ENCODE data around the gene SLCO2A1.

The SLCO2A1 gene

DNA sequence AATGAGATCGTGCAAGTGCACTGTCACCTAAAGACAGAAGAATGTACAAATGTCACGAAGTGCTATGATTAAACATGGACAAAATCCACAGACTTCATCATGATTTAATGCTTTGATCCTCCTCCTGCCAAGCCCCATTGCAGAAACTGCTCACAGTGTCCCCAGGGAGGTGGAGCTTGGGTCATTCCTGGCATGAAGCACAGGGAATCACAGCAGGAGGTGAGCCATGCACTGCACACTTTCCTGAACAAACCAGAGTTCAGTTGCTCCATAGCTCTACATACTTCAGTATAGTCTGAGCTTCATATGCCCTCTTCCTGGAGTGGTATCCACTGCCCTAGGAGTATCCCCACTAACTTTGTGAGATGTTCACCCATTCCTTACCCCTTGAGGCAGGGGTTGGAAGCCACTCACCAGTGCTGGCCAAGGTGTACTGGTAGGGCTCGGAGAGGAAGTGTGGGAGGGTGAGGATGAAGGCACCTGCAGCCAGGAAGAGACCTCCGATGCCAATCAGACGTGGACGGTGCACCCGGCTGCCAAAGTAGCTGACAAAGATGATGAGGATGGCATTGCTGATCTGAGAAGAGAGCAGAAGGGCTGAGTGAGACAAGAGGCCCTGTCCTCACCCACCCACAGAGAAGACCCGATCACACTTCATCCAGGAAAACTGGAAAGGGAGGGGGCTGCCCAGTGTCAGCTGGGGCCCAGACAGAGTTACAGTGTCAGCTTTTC, 56.3 kb downstream of the SLCO2A1 start:
- Histone ChIP-seq H3K36me3 (ENCODE audit: control insufficient read depth in 2 of 2, insufficient read depth in 1 of 2, low read length in 2 of 2) (peaks cover 0 to 6% of the 10 kb centered on the region in 2 experiments; a peak in 1 of 3 replicates), H3K4me1 (ENCODE audit: control insufficient read depth, insufficient read depth, low read length) (no peaks in the 10 kb centered on the region), H3K4me3 (ENCODE audit: low read depth, low read length) (no peak overlapping the region), H3K27ac (ENCODE audit: extremely low read depth, low read depth, low read length) (no peak overlapping the region), H3K9me3 (ENCODE audit: control insufficient read depth, insufficient read depth, low read depth, low read length) (no peaks in the 10 kb centered on the region)
- TF ChIP-seq, protein P1, sequence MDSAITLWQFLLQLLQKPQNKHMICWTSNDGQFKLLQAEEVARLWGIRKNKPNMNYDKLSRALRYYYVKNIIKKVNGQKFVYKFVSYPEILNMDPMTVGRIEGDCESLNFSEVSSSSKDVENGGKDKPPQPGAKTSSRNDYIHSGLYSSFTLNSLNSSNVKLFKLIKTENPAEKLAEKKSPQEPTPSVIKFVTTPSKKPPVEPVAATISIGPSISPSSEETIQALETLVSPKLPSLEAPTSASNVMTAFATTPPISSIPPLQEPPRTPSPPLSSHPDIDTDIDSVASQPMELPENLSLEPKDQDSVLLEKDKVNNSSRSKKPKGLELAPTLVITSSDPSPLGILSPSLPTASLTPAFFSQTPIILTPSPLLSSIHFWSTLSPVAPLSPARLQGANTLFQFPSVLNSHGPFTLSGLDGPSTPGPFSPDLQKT (IDR thresholded peaks at IDR 0.05; ENCODE audit: borderline replicate concordance, low read depth, low read length) = no peak
- no peak for TF ChIP-seq GLIS1 (tag by site-specific recombination; IDR thresholded peaks at IDR 0.05)
- TF ChIP-seq ZNF266 (tag by site-specific recombination; IDR thresholded peaks at IDR 0.05; ENCODE audit: low read depth) = no peak
- no peak for TF ChIP-seq ZNF658 (tag by site-specific recombination; IDR thresholded peaks at IDR 0.05)
- TF ChIP-seq TRIM28 (IDR thresholded peaks at IDR 0.05; ENCODE audit: borderline replicate concordance, low read length) = no peak
- TF ChIP-seq MYNN (tag by site-specific recombination; IDR thresholded peaks at IDR 0.05; ENCODE audit: borderline replicate concordance) = no peak
- no peak for TF ChIP-seq REPIN1 (tag by site-specific recombination; IDR thresholded peaks at IDR 0.05; ENCODE audit: low read depth)
- TF ChIP-seq, protein P2, sequence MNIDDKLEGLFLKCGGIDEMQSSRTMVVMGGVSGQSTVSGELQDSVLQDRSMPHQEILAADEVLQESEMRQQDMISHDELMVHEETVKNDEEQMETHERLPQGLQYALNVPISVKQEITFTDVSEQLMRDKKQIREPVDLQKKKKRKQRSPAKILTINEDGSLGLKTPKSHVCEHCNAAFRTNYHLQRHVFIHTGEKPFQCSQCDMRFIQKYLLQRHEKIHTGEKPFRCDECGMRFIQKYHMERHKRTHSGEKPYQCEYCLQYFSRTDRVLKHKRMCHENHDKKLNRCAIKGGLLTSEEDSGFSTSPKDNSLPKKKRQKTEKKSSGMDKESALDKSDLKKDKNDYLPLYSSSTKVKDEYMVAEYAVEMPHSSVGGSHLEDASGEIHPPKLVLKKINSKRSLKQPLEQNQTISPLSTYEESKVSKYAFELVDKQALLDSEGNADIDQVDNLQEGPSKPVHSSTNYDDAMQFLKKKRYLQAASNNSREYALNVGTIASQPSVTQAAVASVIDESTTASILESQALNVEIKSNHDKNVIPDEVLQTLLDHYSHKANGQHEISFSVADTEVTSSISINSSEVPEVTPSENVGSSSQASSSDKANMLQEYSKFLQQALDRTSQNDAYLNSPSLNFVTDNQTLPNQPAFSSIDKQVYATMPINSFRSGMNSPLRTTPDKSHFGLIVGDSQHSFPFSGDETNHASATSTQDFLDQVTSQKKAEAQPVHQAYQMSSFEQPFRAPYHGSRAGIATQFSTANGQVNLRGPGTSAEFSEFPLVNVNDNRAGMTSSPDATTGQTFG (tag by site-specific recombination; IDR thresholded peaks at IDR 0.05; ENCODE audit: borderline replicate concordance) = no peak
- TF ChIP-seq ZBTB21 (tag by site-specific recombination; IDR thresholded peaks at IDR 0.05) = no peak
- TF ChIP-seq CTCF (tag by site-specific recombination; IDR thresholded peaks at IDR 0.05) = no peak
- TF ChIP-seq ZNF138 (tag by site-specific recombination; IDR thresholded peaks at IDR 0.05; ENCODE audit: borderline replicate concordance) = no peak
- TF ChIP-seq FEZF1 (tag by site-specific recombination; IDR thresholded peaks at IDR 0.05) = no peak
- TF ChIP-seq, protein P3, sequence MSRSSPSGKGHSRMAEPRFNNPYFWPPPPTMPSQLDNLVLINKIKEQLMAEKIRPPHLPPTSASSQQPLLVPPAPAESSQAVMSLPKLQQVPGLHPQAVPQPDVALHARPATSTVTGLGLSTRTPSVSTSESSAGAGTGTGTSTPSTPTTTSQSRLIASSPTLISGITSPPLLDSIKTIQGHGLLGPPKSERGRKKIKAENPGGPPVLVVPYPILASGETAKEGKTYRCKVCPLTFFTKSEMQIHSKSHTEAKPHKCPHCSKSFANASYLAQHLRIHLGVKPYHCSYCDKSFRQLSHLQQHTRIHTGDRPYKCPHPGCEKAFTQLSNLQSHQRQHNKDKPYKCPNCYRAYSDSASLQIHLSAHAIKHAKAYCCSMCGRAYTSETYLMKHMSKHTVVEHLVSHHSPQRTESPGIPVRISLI (tag by site-specific recombination; IDR thresholded peaks at IDR 0.05) = no peak
- no peak for TF ChIP-seq ZSCAN16 (tag by site-specific recombination; IDR thresholded peaks at IDR 0.05)
- TF ChIP-seq SALL2 (tag by site-specific recombination; IDR thresholded peaks at IDR 0.05; ENCODE audit: borderline replicate concordance) = no peak
- TF ChIP-seq ZBTB20 (tag by site-specific recombination; IDR thresholded peaks at IDR 0.05) = no peak
- ChIA-PET POLR2A (no interaction called here), CTCF (no interaction called here)

- Histone ChIP-seq H3K27ac (ENCODE audit: extremely low read depth, low read depth, low read length) (no peak overlapping the region), H3K9me3 (ENCODE audit: control insufficient read depth, insufficient read depth, low read depth, low read length) (no peaks in the 10 kb centered on the region), H3K4me3 (ENCODE audit: low read depth, low read length) (no peak overlapping the region), H3K4me1 (ENCODE audit: control insufficient read depth, insufficient read depth, low read length) (no peaks in the 10 kb centered on the region), H3K36me3 (ENCODE audit: control insufficient read depth in 2 of 2, insufficient read depth in 1 of 2, low read length in 2 of 2) (peaks cover 0 to 6% of the 10 kb centered on the region in 2 experiments; a peak in 1 of 3 replicates)
- POLR2A ChIA-PET = no interaction called here
- CTCF ChIA-PET = no interaction called here
- no peak for TF ChIP-seq ZNF114 (tag by site-specific recombination; IDR thresholded peaks at IDR 0.05)
- TF ChIP-seq ZNF48 (tag by site-specific recombination; IDR thresholded peaks at IDR 0.05) = no peak
- no peak for TF ChIP-seq ZNF221 (tag by site-specific recombination; IDR thresholded peaks at IDR 0.05; ENCODE audit: borderline replicate concordance)
- no peak for TF ChIP-seq SCRT1 (tag by site-specific recombination; IDR thresholded peaks at IDR 0.05; ENCODE audit: borderline replicate concordance)
- no peak for TF ChIP-seq ZNF785 (tag by site-specific recombination; IDR thresholded peaks at IDR 0.05)
- TF ChIP-seq ZNF658 (tag by site-specific recombination; IDR thresholded peaks at IDR 0.05) = no peak
- no peak for TF ChIP-seq ZNF530 (tag by site-specific recombination; IDR thresholded peaks at IDR 0.05; ENCODE audit: low read depth)
- no peak for TF ChIP-seq ZNF112 (tag by site-specific recombination; IDR thresholded peaks at IDR 0.05)
- TF ChIP-seq ZNF555 (tag by site-specific recombination; conservative IDR thresholded peaks at IDR 0.05) = no peak
Measured at GRCh38 chr3:133972156-133972555, 57.6 kb downstream of the SLCO2A1 start.
